ENCODE measurements around the gene ZNF460.
"Not testable (repeated sequence)": the region's sequence is repeated elsewhere in the genome, so short reads cannot be mapped to it uniquely, and the experiment has no call there.

Gene ZNF460
- total RNA-seq: 17.9 to 70.5 (median 35.9) reads per million in 18 experiments

GRCh38 chr19:57280165-57280961, at the start of gene ZNF460:
Gene ZNF460, plus strand, starts transcription at chr19:57280485. Its CDS starts 322 bp downstream, at chr19:57280807.
- DNase-seq: peak; percentile 99

GRCh38 chr19:57231686-57232085, 48.6 kb upstream of the ZNF460 start:
- DNase-seq: no peak

- no peak for DNase-seq
Measured at GRCh38 chr19:57233207-57233606, 47.1 kb upstream of the ZNF460 start.

GRCh38 chr19:57239982-57240310, 40.3 kb upstream of the ZNF460 start:
- no peak for DNase-seq

- peak; percentile 92 to 95 for DNase-seq
Measured at GRCh38 chr19:57240311-57241090, 39.8 kb upstream of the ZNF460 start, which contains the start of gene ZNF805. Gene ZNF805, plus strand, starts transcription at chr19:57240632. Its CDS starts 260 bp downstream, at chr19:57240892.

GRCh38 chr19:57241176-57241575, 39.1 kb upstream of the ZNF460 start:
- peak in 1 of 2 donors; percentile 11 for DNase-seq

GRCh38 chr19:57242821-57243220, 37.5 kb upstream of the ZNF460 start:
- DNase-seq: no peak

- no peak for DNase-seq
Measured at GRCh38 chr19:57244513-57244912, 35.8 kb upstream of the ZNF460 start.

GRCh38 chr19:57245066-57245465, 35.2 kb upstream of the ZNF460 start:
- no peak for DNase-seq

- DNase-seq: no peak
Measured at GRCh38 chr19:57245959-57246358, 34.3 kb upstream of the ZNF460 start.

GRCh38 chr19:57248646-57249045, 31.6 kb upstream of the ZNF460 start:
- no peak for DNase-seq

GRCh38 chr19:57249329-57249728, 31.0 kb upstream of the ZNF460 start:
- DNase-seq: no peak

GRCh38 chr19:57253767-57254166, 26.5 kb upstream of the ZNF460 start:
- not testable (repeated sequence) for DNase-seq

GRCh38 chr19:57262044-57262443, 18.2 kb upstream of the ZNF460 start:
- DNase-seq: no peak

GRCh38 chr19:57263244-57263741, 17.0 kb upstream of the ZNF460 start:
- DNase-seq: no peak

- DNase-seq: no peak
Measured at GRCh38 chr19:57267291-57267690, 13.0 kb upstream of the ZNF460 start.

- DNase-seq: no peak
Measured at GRCh38 chr19:57269515-57270250, 10.6 kb upstream of the ZNF460 start.

- no peak for DNase-seq
Measured at GRCh38 chr19:57271280-57271679, 9.0 kb upstream of the ZNF460 start.

- DNase-seq: no peak
Measured at GRCh38 chr19:57273014-57273413, 7.3 kb upstream of the ZNF460 start.

- no peak for DNase-seq
Measured at GRCh38 chr19:57276430-57276829, 3.9 kb upstream of the ZNF460 start.

GRCh38 chr19:57278481-57278880, 1.8 kb upstream of the ZNF460 start:
- not testable (repeated sequence) for DNase-seq

- peak; percentile 91 to 95 for DNase-seq
Measured at GRCh38 chr19:57279418-57280164, 694 bp upstream of the ZNF460 start.
